ENCODE results near the gene ANTXR2.

DNA sequence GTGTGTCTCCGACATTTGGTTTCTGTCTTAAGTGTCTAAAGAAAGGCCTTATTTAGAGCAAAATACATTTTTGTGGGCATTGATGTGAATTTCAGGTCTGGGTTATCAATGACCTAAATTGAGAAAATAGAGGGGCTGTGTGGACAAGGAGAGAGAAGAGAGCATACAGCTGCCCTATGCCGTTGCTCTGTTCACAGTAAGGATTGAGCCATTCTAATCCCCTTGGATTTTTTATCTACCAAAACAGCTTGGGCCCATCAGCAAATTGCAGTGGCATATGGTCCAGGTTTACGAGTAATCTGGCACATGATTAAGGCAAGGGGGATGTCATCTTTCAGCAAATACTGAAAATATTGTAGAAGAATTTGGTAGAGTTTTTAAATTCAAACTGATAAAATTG lies 210.2 kb downstream of the ANTXR2 start:
- TF ChIP-seq CTCF (conservative IDR thresholded peaks at IDR 0.05; ENCODE audit: low read depth, low read length) (no peak), EZH2 (IDR thresholded peaks at IDR 0.05; ENCODE audit: borderline replicate concordance, low read depth, low read length, poor library complexity, severe bottlenecking) (no peak)
